CD4-positive, alpha-beta memory T cell (primary cell): ENCODE data around the gene KRT16. TPM values are rescaled to one million over a fixed set of nuclear protein-coding genes. Genes with fewer than 3 reads are reported as not detected.

Source experiments
- CTCF ChIA-PET: fragments of 350-600 bp; sonication (Branson Sonifier 250); formaldehyde crosslinking; loops from one replicate; lab custom pipeline; 2021; ENCODE audit warnings: inconsistent platforms; ENCODE audit not compliant: partially characterized antibody; lab: Charles Lee
- POLR2A ChIA-PET: fragments of 350-600 bp; sonication (Branson Sonifier 250); formaldehyde crosslinking; loops from one replicate; lab custom pipeline; 2021; ENCODE audit not compliant: partially characterized antibody; lab: Charles Lee
- DNase-seq, 5 donors: peaks; one replicate each; pipeline versions ENCODE4 v3.0.0 to v3.0.0-alpha.2; 2020 to 2022; ENCODE audit warnings: mixed read lengths in 1 of 5
- H3K27ac ChIP-seq: one replicate; pipeline ENCODE4 v1.7.0; 2013; ENCODE audit warnings: low read depth, low read length
- H3K27me3 ChIP-seq: 2 replicates; pipeline ENCODE4 v1.7.0; 2013; ENCODE audit warnings: mild to moderate bottlenecking, low read length, moderate library complexity; ENCODE audit not compliant: insufficient read depth
- H3K36me3 ChIP-seq: 2 replicates; pipeline ENCODE4 v1.7.0; 2013; ENCODE audit warnings: mild to moderate bottlenecking, low read length, moderate library complexity; ENCODE audit not compliant: insufficient read depth
- H3K4me1 ChIP-seq: 2 replicates; pipeline ENCODE4 v1.7.0; 2013; ENCODE audit warnings: mild to moderate bottlenecking, low read length, moderate library complexity; ENCODE audit not compliant: insufficient read depth
- H3K4me3 ChIP-seq, 2 donors: one replicate each; pipeline ENCODE4 v1.7.0; 2013; ENCODE audit warnings: low read length in 2 of 2, mild to moderate bottlenecking in 1 of 2
- H3K9me3 ChIP-seq, 2 donors: one replicate each; pipeline ENCODE4 v1.7.0; 2013; ENCODE audit warnings: low read length in 2 of 2, control low read depth in 1 of 2; ENCODE audit not compliant: control insufficient read depth in 1 of 2
- H3K27ac Mint-ChIP-seq, 7 donors: one replicate each; pipeline ENCODE4 v1.8.0; 2020 to 2021; ENCODE audit warnings: mixed read lengths in 7 of 7, mild to moderate bottlenecking in 6 of 7, inconsistent platforms in 3 of 7, moderate library complexity in 3 of 7
- H3K27me3 Mint-ChIP-seq, 2 donors: one replicate each; pipeline ENCODE4 v1.8.0; 2020 to 2021; ENCODE audit warnings: mixed read lengths in 2 of 2
- H3K36me3 Mint-ChIP-seq, 2 donors: one replicate each; pipeline ENCODE4 v1.8.0; 2020 to 2021; ENCODE audit warnings: mixed read lengths in 2 of 2, inconsistent platforms in 1 of 2, mild to moderate bottlenecking in 1 of 2
- H3K4me1 Mint-ChIP-seq, 4 donors: one replicate each; pipeline ENCODE4 v1.8.0; 2020 to 2021; ENCODE audit warnings: mixed read lengths in 4 of 4, mild to moderate bottlenecking in 1 of 4
- H3K4me3 Mint-ChIP-seq, 8 donors: one replicate each; pipeline ENCODE4 v1.8.0; 2020 to 2021; ENCODE audit warnings: mixed read lengths in 8 of 8, mild to moderate bottlenecking in 7 of 8, moderate library complexity in 6 of 8, inconsistent platforms in 3 of 8
- H3K9me3 Mint-ChIP-seq, 8 donors: one replicate each; pipeline ENCODE4 v1.8.0; 2020 to 2021; ENCODE audit warnings: mixed read lengths in 8 of 8, mild to moderate bottlenecking in 5 of 8, inconsistent platforms in 3 of 8, moderate library complexity in 1 of 8
- intact Hi-C: fragments of 100-400 bp; cut with micrococcal nuclease; formaldehyde crosslinking; loops from one replicate; pipeline ENCODE4 v1.15.1; 2023
- polyA plus RNA-seq, 2 donors: library from polyadenylated mRNA; unstranded; fragments of 300-500 nt; fragmentation: Illumina TruSeq; gene quantifications; one replicate each; pipeline ENCODE4 v1.2.3, GENCODE V29; 2021
- total RNA-seq, 2 experiments: library from RNA; stranded (reverse); gene quantifications; one replicate each; pipeline ENCODE4 v1.2.3, GENCODE V29; 2021

Gene KRT16
- total and polyA plus RNA-seq, 4 experiments from 2014 or later: not detected

GRCh38 chr17:41656249-41657023 is 43.9 kb upstream of the KRT16 start:
- ChIA-PET CTCF (interaction anchor here (1.1 to 2.6 kb wide), 2 partner anchors 8 to 107 kb away, joined by 4 to 11 read pairs; no protein-coding TSS in a partner anchor), POLR2A (no interaction called here)
- Mint-ChIP-seq H3K27ac (peak overlapping the region in 1 of 7 donors; percentile 46), H3K4me3 (no peak overlapping the region), H3K27me3 (peaks cover 2% of the 10 kb centered on the region in 2 donors), H3K36me3 (no peaks in the 10 kb centered on the region), H3K9me3 (peaks cover 0 to 1% (median 0%) of the 10 kb centered on the region in 8 donors), H3K4me1 (peaks cover 0 to 4% (median 0%) of the 10 kb centered on the region in 4 donors)
- Histone ChIP-seq H3K4me3 (no peak overlapping the region), H3K36me3 (no peaks in the 10 kb centered on the region), H3K9me3 (no peaks in the 10 kb centered on the region), H3K27ac (no peak overlapping the region), H3K27me3 (no peaks in the 10 kb centered on the region), H3K4me1 (no peaks in the 10 kb centered on the region)
- intact Hi-C loops: no loop called here
- no peak for DNase-seq

- Histone ChIP-seq H3K27me3 (no peaks in the 10 kb centered on the region), H3K4me3 (no peak overlapping the region), H3K36me3 (no peaks in the 10 kb centered on the region), H3K27ac (no peak overlapping the region), H3K4me1 (no peaks in the 10 kb centered on the region), H3K9me3 (no peaks in the 10 kb centered on the region)
- Mint-ChIP-seq H3K4me1 (peaks cover 0 to 4% (median 0%) of the 10 kb centered on the region in 4 donors), H3K27ac (no peak overlapping the region), H3K36me3 (no peaks in the 10 kb centered on the region), H3K4me3 (no peak overlapping the region), H3K9me3 (peaks cover 0 to 1% (median 0%) of the 10 kb centered on the region in 8 donors), H3K27me3 (peaks cover under 1 to 2% of the 10 kb centered on the region in 2 donors)
- ChIA-PET POLR2A (no interaction called here), CTCF (no interaction called here)
- no peak for DNase-seq
- intact Hi-C loops: no loop called here
These were observed 43.1 kb upstream of the KRT16 start for GRCh38 chr17:41655611-41656111.

- intact Hi-C loops: no loop called here
- peaks cover 0 to 1% (median 0%) of the 10 kb centered on the region in 8 donors for H3K9me3 Mint-ChIP-seq
- peaks cover 0 to 2% of the 10 kb centered on the region in 2 donors for H3K27me3 Mint-ChIP-seq
These were observed 42.4 kb upstream of the KRT16 start for GRCh38 chr17:41654678-41655607.

GRCh38 chr17:41653892-41654677 is 41.5 kb upstream of the KRT16 start:
- ChIA-PET POLR2A (no interaction called here), CTCF (interaction anchor here (0.7 to 11.5 kb wide), 5 partner anchors 11 to 743 kb away, joined by 3 to 394 read pairs (median 3); no protein-coding TSS in a partner anchor)
- Histone ChIP-seq H3K9me3 (no peaks in the 10 kb centered on the region), H3K36me3 (no peaks in the 10 kb centered on the region), H3K4me1 (no peaks in the 10 kb centered on the region), H3K4me3 (no peak overlapping the region), H3K27ac (no peak overlapping the region), H3K27me3 (no peaks in the 10 kb centered on the region)
- Mint-ChIP-seq H3K9me3 (peaks cover 0 to 1% (median 0%) of the 10 kb centered on the region in 8 donors), H3K36me3 (no peaks in the 10 kb centered on the region), H3K27ac (no peak overlapping the region), H3K4me3 (no peak overlapping the region), H3K27me3 (peaks cover 0 to 2% of the 10 kb centered on the region in 2 donors), H3K4me1 (peaks cover 0 to 4% (median 0%) of the 10 kb centered on the region in 4 donors)
- DNase-seq: no peak
- intact Hi-C loops: no loop called here

More at GRCh38 chr17:41654678-41655607, 42.4 kb upstream of the KRT16 start:
- no peak overlapping the region for H3K4me3 ChIP-seq
- H3K4me1 Mint-ChIP-seq: peaks cover 0 to 4% (median 0%) of the 10 kb centered on the region in 4 donors
- no peaks in the 10 kb centered on the region for H3K36me3 Mint-ChIP-seq
- CTCF ChIA-PET: interaction anchor here (0.7 to 11.5 kb wide), 2 partner anchors 10 to 744 kb away, joined by 3 to 394 read pairs; no protein-coding TSS in a partner anchor
- no peaks in the 10 kb centered on the region for H3K36me3 ChIP-seq
- H3K4me1 ChIP-seq: no peaks in the 10 kb centered on the region
- no peak for DNase-seq
- H3K27me3 ChIP-seq: no peaks in the 10 kb centered on the region
- H3K27ac ChIP-seq: no peak overlapping the region
- H3K27ac Mint-ChIP-seq: no peak overlapping the region
- H3K9me3 ChIP-seq: no peaks in the 10 kb centered on the region
- no peak overlapping the region for H3K4me3 Mint-ChIP-seq
- POLR2A ChIA-PET: no interaction called here

- no peak overlapping the region for H3K27ac Mint-ChIP-seq
- Histone ChIP-seq H3K27me3 (no peaks in the 10 kb centered on the region), H3K36me3 (no peaks in the 10 kb centered on the region), H3K27ac (no peak overlapping the region), H3K4me3 (no peak overlapping the region), H3K4me1 (peaks cover 5% of the 10 kb centered on the region), H3K9me3 (no peaks in the 10 kb centered on the region)
- POLR2A ChIA-PET: no interaction called here
- no peaks in the 10 kb centered on the region for H3K36me3 Mint-ChIP-seq
- no peak overlapping the region for H3K4me3 Mint-ChIP-seq
- H3K27me3 Mint-ChIP-seq: peaks cover 0 to 2% of the 10 kb centered on the region in 2 donors
- CTCF ChIA-PET: interaction anchor here (0.9 to 11.5 kb wide), 4 partner anchors 11 to 104 kb away, joined by 3 to 394 read pairs (median 5); no protein-coding TSS in a partner anchor
- intact Hi-C loops: no loop called here
- H3K9me3 Mint-ChIP-seq: peaks cover 0 to 1% (median 0%) of the 10 kb centered on the region in 8 donors
- H3K4me1 Mint-ChIP-seq: peaks cover 2 to 6% (median 5%) of the 10 kb centered on the region in 4 donors
- DNase-seq: no peak
These were observed 40.9 kb upstream of the KRT16 start for GRCh38 chr17:41653421-41653820.

- H3K4me1 Mint-ChIP-seq: peaks cover 2 to 11% (median 8%) of the 10 kb centered on the region in 4 donors
- no peak overlapping the region for H3K4me3 Mint-ChIP-seq
- ChIA-PET CTCF (interaction anchor here (1.0 to 11.5 kb wide), 4 partner anchors 13 to 103 kb away, joined by 3 to 394 read pairs (median 5); no protein-coding TSS in a partner anchor), POLR2A (no interaction called here)
- H3K4me3 ChIP-seq: no peak overlapping the region
- H3K27me3 ChIP-seq: no peaks in the 10 kb centered on the region
- H3K36me3 ChIP-seq: no peaks in the 10 kb centered on the region
- peaks cover 0 to 1% (median 0%) of the 10 kb centered on the region in 8 donors for H3K9me3 Mint-ChIP-seq
- intact Hi-C loops: no loop called here
- H3K27me3 Mint-ChIP-seq: peaks cover 0 to 2% of the 10 kb centered on the region in 2 donors
- H3K27ac Mint-ChIP-seq: no peak overlapping the region
- H3K36me3 Mint-ChIP-seq: no peaks in the 10 kb centered on the region
- H3K4me1 ChIP-seq: peaks cover 13% of the 10 kb centered on the region
- no peak for DNase-seq
- H3K27ac ChIP-seq: no peak overlapping the region
- no peaks in the 10 kb centered on the region for H3K9me3 ChIP-seq
These were observed 39.9 kb upstream of the KRT16 start for GRCh38 chr17:41652461-41652970.
